GM18502 (cell line): ENCODE data around the gene NSMCE4A.
"Not testable (repeated sequence)": the region's sequence is repeated elsewhere in the genome, so short reads cannot be mapped to it uniquely, and the experiment has no call there.

Source experiments
- ATAC-seq: cut with Tn5 transposase; IDR thresholded peaks from one replicate; pipeline ENCODE4 v1.9.1; 2021; ENCODE audit warnings: mild to moderate bottlenecking; ENCODE audit not compliant: unreplicated experiment, poor library complexity

Gene NSMCE4A

GRCh38 chr10:121974535-121975294 is at the start of gene NSMCE4A:
Gene NSMCE4A, minus strand, starts transcription at chr10:121975217. Its CDS starts 52 bp downstream, at chr10:121975165.
- ATAC-seq = peak; percentile 85

DNA sequence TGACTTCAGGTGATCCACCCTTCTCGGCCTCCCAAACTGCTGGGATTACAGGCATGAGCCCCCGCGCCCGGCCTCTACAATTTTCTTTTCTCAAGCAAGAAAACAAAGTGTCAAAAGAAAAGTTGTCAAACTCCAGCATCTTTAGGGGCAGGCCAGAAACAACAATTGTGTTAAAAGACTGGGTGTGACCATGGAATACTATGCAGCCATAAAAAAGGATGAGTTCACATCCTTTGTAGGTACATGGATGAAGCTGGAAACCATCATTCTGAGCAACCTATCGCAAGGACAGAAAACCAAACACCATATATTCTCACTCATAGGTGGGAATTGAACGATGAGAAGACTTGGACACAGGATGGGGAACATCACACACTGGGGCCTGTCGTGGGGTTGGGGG is 48.2 kb upstream of the NSMCE4A start:
- ATAC-seq = not testable (repeated sequence)

DNA sequence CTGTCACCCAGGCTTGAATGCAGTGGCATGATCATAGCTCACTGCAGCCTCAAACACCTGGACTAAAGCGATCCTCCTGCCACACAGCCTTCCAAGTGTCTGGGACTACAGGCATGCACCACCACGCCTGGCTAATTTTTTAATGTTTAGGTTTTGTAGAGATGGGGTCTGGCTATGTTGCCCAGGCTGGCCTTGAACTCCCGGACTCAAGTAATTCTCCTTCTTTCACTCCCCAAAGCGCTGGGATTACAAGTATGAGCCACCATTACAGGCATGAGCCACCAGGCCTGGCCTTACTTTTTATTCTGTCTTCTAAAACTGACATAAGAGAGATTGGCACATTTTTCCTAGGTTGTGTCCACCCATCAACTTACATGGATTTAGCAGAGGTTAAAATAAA is 47.3 kb upstream of the NSMCE4A start:
- ATAC-seq = no peak

- no peak for ATAC-seq
Measured at GRCh38 chr10:122021828-122022227, 46.8 kb upstream of the NSMCE4A start.

DNA sequence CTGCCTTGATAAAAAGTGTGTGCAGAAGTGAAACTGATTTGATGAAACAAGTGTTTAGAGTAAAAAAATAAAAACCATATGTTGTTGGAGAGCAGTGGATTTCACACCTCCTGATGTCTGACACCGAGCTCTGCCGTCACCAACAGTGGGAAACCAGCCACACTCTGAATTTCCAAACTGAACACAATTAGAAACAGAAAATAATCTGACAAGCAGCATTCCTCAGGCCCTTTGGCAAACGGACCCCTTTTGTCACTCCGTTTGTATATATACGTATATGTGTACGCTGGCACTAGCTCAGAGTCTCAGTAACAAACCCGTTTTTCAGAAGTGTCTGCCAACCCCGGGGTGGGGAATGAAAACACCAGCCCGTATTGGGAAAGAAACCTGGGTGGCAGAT is 46.4 kb upstream of the NSMCE4A start:
- no peak for ATAC-seq

DNA sequence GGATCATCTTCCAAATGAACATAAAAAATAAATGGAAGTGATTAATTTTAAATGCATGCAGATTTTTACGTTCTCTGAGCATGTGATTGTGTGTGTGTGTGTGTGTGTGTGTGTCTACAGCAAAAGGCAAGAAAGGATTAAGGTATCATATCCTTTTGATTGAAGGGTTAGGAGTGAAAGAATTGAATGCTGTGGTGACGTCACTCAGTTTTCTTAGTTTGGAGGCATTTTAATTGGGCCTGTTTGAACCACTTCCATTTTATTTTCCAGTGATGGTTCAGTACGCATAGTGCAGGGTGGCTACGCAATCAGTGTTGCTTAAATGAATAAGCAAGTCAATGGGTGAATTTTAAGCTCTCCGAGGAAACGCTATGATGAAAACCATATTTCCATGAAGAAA is 45.2 kb upstream of the NSMCE4A start:
- ATAC-seq = no peak

DNA sequence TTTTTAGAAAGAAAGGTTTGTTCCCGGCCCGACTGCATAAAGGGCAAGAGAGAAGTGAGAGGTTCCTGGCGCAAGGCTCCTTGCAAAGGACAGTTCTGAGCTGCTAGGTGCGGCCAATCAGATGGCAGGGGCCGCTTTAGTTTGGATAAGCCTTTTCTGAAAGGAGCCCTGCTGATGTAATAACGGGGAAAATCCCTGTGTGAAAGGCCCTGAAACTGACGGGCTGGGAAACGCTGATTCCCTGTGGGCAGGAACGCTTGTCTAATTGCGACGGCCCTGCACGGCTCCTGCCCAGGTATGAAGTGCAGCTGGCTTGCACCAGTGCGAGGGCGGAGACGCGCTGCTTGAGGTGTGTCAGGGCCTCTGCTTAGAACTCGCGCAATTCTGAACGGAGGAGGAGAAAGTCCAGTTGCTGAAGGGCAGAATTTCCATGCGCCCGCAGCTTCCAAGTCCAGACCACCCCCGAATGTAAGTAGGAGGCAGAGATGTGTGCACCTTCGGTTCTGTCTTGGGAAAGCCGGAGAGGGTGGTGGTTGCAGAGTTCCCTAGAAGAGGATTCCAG is 44.5 kb upstream of the NSMCE4A start:
- ATAC-seq = no peak

GRCh38 chr10:122018951-122019413 is 44.0 kb upstream of the NSMCE4A start:
- ATAC-seq = no peak

DNA sequence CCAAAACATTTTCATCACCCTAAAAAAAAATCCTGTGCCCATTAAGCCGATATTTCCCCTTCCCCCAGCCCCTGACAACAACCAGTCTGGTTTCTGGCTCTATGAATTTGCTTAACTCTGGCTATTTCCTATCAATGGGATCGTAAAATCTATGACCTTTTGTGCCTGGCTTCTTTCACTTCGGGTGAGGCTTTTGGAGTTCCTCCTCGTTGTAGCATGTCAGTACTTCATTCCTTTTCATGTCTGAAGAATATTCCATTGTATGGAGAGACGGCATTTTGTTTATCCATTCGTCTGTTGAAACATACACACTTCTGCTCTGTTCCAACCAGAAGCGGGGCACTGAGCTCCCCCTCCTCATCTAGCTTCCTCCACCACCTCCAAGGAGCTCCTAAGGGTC is 43.5 kb upstream of the NSMCE4A start:
- ATAC-seq = no peak

- not testable (repeated sequence) for ATAC-seq
Measured at GRCh38 chr10:122017926-122018325, 42.9 kb upstream of the NSMCE4A start.

GRCh38 chr10:122014652-122015248 is 39.7 kb upstream of the NSMCE4A start:
- ATAC-seq = no peak

GRCh38 chr10:122013311-122013780 is 38.3 kb upstream of the NSMCE4A start:
- no peak for ATAC-seq

GRCh38 chr10:122012731-122013130 is 37.7 kb upstream of the NSMCE4A start:
- ATAC-seq = no peak

GRCh38 chr10:122010405-122011050 is 35.5 kb upstream of the NSMCE4A start:
- no peak for ATAC-seq

GRCh38 chr10:122007415-122007814 is 32.4 kb upstream of the NSMCE4A start:
- ATAC-seq = no peak

DNA sequence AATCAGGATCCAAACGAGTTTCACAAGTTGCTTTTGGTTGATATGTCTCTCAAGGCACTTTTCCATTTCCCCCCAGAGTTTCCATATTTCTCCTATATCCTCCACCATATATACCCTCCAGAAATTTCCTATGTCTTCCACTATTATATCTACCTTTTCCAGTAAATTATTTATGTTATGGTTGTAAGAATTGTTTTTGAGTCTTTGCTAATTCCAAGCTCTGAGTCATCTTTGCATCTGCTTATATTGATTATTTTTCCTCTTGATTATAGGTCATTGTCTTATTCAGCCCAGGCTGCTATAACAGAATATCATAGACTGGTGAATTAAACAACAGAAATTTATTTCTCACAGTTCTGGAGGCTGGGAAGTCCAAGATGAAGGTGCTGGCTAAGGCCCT is 26.7 kb upstream of the NSMCE4A start:
- no peak for ATAC-seq

DNA sequence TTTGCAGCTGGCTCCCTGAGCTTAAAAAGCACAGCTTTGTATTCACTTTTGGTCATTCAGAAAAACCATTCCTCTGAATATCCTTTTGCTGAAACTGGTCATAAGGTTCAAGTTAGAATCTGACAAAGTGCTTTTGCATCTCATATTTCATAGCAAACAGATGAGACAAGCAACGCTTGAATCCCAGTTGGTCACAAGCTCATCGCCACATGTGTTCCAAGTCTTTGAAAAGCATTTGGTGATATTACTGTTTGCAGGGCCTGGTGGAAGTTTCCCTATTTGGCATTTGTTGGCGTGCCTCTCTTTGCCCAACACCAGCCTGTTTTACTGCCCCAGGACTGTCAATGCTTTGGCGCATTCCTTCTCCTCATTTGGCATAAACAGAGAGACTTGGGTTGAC is 24.3 kb upstream of the NSMCE4A start:
- ATAC-seq = no peak

DNA sequence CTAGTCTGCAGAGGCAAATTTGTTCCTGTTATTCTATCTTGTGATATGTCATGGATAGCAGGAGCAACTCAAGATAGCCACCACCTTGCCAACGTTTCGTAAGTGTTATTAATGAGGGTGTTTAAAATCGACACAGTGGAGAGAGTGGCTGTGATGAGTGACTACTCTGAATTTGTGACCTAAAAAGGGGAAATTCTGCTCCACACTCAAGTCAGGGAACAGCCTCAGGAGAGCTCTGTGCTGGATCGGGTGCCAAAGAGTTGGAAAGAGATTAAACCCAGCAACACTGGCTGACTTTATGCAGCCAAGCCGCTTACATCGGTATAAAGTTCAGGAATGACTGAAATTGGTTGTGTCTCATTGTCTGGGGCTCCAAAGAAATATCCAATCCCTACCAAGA is 23.4 kb upstream of the NSMCE4A start:
- no peak for ATAC-seq

- no peak for ATAC-seq
Measured at GRCh38 chr10:121994429-121994941, 19.5 kb upstream of the NSMCE4A start.

DNA sequence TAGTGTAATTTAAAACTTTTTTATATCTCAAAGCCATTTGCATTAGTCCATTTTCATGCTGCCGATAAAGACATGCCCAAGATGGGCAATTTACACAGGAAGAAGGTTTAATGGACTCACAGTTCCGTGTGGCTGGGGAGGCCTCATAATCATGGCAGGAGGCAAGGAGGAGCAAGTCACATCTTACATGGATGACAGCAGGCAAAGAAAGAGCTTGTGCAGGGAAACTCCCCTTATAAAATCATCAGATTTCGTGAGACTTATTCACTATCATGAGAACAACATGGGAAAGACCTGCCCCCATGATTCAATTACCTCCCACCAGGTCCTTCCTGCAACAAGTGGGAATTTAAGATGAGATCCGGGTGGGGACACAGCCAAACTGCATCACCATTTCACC is 16.7 kb upstream of the NSMCE4A start:
- ATAC-seq = not testable (repeated sequence)
